ENCODE results near the gene DEFB127.

DNA sequence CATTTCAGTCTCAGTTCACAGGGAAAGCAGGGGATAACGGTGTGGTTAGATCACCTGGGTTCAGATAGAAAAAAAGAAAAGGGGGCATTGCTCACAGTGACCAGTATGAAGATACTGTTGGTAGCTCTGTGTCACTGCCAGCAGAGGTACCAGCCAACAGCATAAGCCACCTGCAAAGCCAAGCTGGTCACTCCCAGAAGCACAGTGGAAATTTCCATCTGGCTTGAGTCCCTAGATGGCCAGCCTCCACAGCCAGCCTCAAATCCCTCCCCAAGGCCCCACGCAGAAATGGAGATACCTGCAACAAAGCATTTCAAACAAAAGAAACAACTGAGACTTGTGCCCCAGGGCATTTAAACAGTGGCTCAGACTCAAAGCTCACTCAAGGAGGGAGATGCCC is 11.6 kb downstream of the DEFB127 start:
- TF ChIP-seq, protein P1, sequence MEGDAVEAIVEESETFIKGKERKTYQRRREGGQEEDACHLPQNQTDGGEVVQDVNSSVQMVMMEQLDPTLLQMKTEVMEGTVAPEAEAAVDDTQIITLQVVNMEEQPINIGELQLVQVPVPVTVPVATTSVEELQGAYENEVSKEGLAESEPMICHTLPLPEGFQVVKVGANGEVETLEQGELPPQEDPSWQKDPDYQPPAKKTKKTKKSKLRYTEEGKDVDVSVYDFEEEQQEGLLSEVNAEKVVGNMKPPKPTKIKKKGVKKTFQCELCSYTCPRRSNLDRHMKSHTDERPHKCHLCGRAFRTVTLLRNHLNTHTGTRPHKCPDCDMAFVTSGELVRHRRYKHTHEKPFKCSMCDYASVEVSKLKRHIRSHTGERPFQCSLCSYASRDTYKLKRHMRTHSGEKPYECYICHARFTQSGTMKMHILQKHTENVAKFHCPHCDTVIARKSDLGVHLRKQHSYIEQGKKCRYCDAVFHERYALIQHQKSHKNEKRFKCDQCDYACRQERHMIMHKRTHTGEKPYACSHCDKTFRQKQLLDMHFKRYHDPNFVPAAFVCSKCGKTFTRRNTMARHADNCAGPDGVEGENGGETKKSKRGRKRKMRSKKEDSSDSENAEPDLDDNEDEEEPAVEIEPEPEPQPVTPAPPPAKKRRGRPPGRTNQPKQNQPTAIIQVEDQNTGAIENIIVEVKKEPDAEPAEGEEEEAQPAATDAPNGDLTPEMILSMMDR (IDR thresholded peaks at IDR 0.05; ENCODE audit: insufficient read depth, low read length, poor library complexity, severe bottlenecking): no peak
- no peak for TF ChIP-seq EZH2phosphoT487 (conservative IDR thresholded peaks at IDR 0.05; ENCODE audit: low read length)

Data from SU-DHL-6 (cell line).